Heart left ventricle (tissue), 16 donors: ENCODE measurements around the gene SLC6A13. TPM values are rescaled to one million over a fixed set of nuclear protein-coding genes. Genes with fewer than 3 reads are reported as not detected.
"Not testable (repeated sequence)": the region's sequence is repeated elsewhere in the genome, so short reads cannot be mapped to it uniquely, and the experiment has no call there.

Source experiments
- ATAC-seq, 4 donors: fragments of 200-7000 bp; cut with Tn5 transposase; one replicate each; pipeline ENCODE4 v1.9.1; 2020 to 2022; ENCODE audit warnings: moderate library complexity in 4 of 4, mild to moderate bottlenecking in 3 of 4, moderate number of reproducible peaks in 1 of 4
- DNase-seq, 5 donors: peaks; one replicate each; pipeline ENCODE4 v3.0.0-alpha.2; 2020
- H3K27ac ChIP-seq, 12 donors: fragments of 200-600 bp; sonication (generic) in 4 of 12; one replicate each; pipeline versions ENCODE4 v1.5.0 to v1.8.0; 2016 to 2022; ENCODE audit warnings: mild to moderate bottlenecking in 2 of 12
- H3K27me3 ChIP-seq, 9 donors: fragments of 200-600 bp; sonication (generic) in 2 of 9; one replicate each; pipeline versions ENCODE4 v1.5.1 to v1.8.0; 2016 to 2022; ENCODE audit warnings: mild to moderate bottlenecking in 3 of 9
- H3K36me3 ChIP-seq, 9 donors: fragments of 200-600 bp; sonication (generic) in 2 of 9; one replicate each; pipeline versions ENCODE4 v1.5.0 to v1.8.0; 2018 to 2022; ENCODE audit warnings: mild to moderate bottlenecking in 2 of 9
- H3K4me1 ChIP-seq, 12 donors: fragments of 200-600 bp; sonication (generic) in 4 of 12; one replicate each; pipeline versions ENCODE4 v1.5.0 to v1.8.0; 2016 to 2022; ENCODE audit warnings: mild to moderate bottlenecking in 3 of 12
- H3K4me3 ChIP-seq, 12 donors: fragments of 200-600 bp; sonication (generic) in 4 of 12; one replicate each; pipeline versions ENCODE4 v1.5.0 to v1.8.0; 2017 to 2022; ENCODE audit warnings: mild to moderate bottlenecking in 9 of 12, moderate library complexity in 4 of 12
- H3K9me3 ChIP-seq, 12 donors: fragments of 200-600 bp; sonication (generic) in 4 of 12; one replicate each; pipeline versions ENCODE4 v1.5.0 to v1.8.0; 2016 to 2022; ENCODE audit warnings: mild to moderate bottlenecking in 1 of 12
- POLR2A ChIP-seq, 2 donors: fragments of 450-650 bp; IDR thresholded peaks; one replicate each; pipeline ENCODE4 v1.6.1; 2017; ENCODE audit warnings: antibody characterized with exemption in 2 of 2, mild to moderate bottlenecking in 2 of 2, moderate library complexity in 2 of 2
- WGBS, 4 donors: extraction: QIAGEN DNeasy Blood & Tissue Kit in 2 of 4; methylation state at CpG; one replicate each; pipeline versions ENCODE4 v1.1.5 to v1.1.7; 2013 to 2018; 5-methylcytosine and 5-hydroxymethylcytosine counted together
- intact Hi-C, 10 donors: fragments of 100-400 bp; cut with DNase I; formaldehyde crosslinking; loops; one replicate each; pipeline versions ENCODE4 v1.11.1 to v1.14.2; 2022
- polyA plus RNA-seq, 2 donors: library from polyadenylated mRNA; stranded (reverse); fragments of 200-250 nt; gene quantifications; one replicate each; pipeline ENCODE4 v1.2.3, GENCODE V29; 2013
- total RNA-seq, 9 donors: library from RNA; depleted of rRNA in 2 of 9; stranded (reverse); fragments of >200 nt in 2 of 9; fragmentation: NEBNext Ultra II Directional in 3 of 9; extraction: Animal tissue kit (Norgen Biotek cat#: 25700) in 3 of 9; gene quantifications; one replicate each; pipeline versions ENCODE4 v1.1.0 to v1.2.4, GENCODE V29; 2016 to 2023
- TF ChIP-seq, protein P1 (sequence below), 12 donors: fragments of 200-600 bp; sonication (generic) in 4 of 12; IDR thresholded peaks; one replicate each; pipeline versions ENCODE4 v1.5.0 to v1.8.0; 2018 to 2022; ENCODE audit warnings: antibody characterized with exemption in 12 of 12, mild to moderate bottlenecking in 5 of 12
- donor health status: ischemic (EF 13 %, LVEDD 7.1; RV severe dilation, severe dysfunction).
- donor health status: healthy with polysubstance abuse.
- donor health status: DM: no; HTN: yes; CAD: no.
- donor health status: DM: no; HTN: no; CAD: no.
- donor health status: ischemic (EF 25% LVEDD 6.9; RV normal size, moderate dysfunction).
- donor health status: ischemic (EF 25% LVEDD 5.7; RV mildly dilated, moderate dysfunction).
- donor health status: healthy.
- donor health status: DM: yes; HTN: yes; CAD: no.
- donor health status: ischemic (EF 35%, LVEDD 5.7; RV mildly dilated, moderate dysfunction).
- donor health status: nonischemic (EF 11% LVEDD 7.7; RV severe dilation, severe dysfunction).
- donor health status: DM: yes; HTN: yes; CAD: no.
- donor health status: PGD.
- donor health status: ischemic (EF 29% LVEDD 5.4; RV normal size, mild dysfunction).
- donor health status: nonischemic (EF 23%, LVEDD 6.1; RV moderate dilation, normal function).

SLC6A13 gene
- total and polyA plus RNA-seq, 11 donors = 0.79 to 4.6 (median 2.6) TPM

DNA sequence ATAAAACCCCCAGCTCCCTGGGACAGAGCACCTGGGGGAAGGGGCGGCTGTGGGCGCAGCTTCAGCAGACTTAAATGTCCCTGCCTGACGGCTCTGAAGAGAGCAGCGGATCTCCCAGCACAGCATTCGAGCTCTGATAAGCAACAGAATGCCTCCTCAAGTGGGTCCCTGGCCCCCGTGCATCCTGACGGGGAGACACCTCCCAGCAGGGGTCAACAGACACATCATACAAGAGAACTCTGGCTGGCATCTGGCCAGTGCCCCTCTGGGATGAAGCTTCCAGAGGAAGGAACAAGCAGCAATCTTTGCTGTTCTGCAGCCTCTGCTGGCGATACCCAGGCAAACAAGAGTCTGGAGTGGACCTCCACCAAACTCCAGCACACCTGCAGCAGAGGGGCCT lies 35.4 kb upstream of the SLC6A13 start:
- H3K4me1 ChIP-seq, H3K27ac ChIP-seq, H3K27me3 ChIP-seq, ATAC-seq, H3K4me3 ChIP-seq, intact Hi-C loops: not testable (repeated sequence)
- Histone ChIP-seq H3K36me3 (peaks cover 0 to 77% (median 58%) of the 10 kb centered on the region in 9 donors), H3K9me3 (peaks cover 0 to 35% (median 0%) of the 10 kb centered on the region in 12 donors)
- DNase-seq = peak in 1 of 5 donors; percentile 8
- 81 to 85% (median 83%) methylated on average over 8 of the region's 8 CpGs for WGBS, 4 donors

DNA sequence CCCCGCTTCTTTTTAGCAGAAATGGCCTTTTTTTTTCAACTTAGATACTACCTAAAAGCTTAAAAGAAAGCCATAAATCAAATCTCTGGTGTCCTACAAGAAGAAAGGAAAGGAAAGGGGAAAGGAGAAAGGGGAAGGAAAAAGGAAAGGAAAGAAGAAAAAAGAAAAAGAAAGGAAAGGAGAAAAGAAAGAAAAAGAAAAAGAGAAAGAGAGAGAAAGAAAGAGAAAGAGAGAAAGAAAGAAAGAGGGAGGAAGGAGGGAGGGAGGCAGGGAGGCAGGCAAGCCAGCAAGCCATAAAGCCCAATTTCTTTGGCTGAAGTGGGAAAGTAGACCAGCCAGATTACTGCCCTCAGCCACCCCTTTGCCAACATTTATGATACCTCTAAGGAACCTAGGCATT lies 32.5 kb upstream of the SLC6A13 start:
- Histone ChIP-seq H3K4me3 (no peak overlapping the region), H3K27me3 (no peaks in the 10 kb centered on the region), H3K27ac (no peak overlapping the region), H3K4me1 (peaks cover 0 to 7% (median 0%) of the 10 kb centered on the region in 12 donors), H3K9me3 (peaks cover 0 to 16% (median 0%) of the 10 kb centered on the region in 12 donors), H3K36me3 (peaks cover 5 to 94% (median 79%) of the 10 kb centered on the region in 9 donors)
- intact Hi-C loops = no loop called here
- 90 to 99% (median 94%) methylated on average over 1 of the region's 1 CpG for WGBS, 4 donors
- TF ChIP-seq POLR2A (IDR thresholded peaks at IDR 0.05) = no peak
- TF ChIP-seq, protein P1, sequence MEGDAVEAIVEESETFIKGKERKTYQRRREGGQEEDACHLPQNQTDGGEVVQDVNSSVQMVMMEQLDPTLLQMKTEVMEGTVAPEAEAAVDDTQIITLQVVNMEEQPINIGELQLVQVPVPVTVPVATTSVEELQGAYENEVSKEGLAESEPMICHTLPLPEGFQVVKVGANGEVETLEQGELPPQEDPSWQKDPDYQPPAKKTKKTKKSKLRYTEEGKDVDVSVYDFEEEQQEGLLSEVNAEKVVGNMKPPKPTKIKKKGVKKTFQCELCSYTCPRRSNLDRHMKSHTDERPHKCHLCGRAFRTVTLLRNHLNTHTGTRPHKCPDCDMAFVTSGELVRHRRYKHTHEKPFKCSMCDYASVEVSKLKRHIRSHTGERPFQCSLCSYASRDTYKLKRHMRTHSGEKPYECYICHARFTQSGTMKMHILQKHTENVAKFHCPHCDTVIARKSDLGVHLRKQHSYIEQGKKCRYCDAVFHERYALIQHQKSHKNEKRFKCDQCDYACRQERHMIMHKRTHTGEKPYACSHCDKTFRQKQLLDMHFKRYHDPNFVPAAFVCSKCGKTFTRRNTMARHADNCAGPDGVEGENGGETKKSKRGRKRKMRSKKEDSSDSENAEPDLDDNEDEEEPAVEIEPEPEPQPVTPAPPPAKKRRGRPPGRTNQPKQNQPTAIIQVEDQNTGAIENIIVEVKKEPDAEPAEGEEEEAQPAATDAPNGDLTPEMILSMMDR (IDR thresholded peaks at IDR 0.05) = no peak
- no peak for DNase-seq
- no peak for ATAC-seq

DNA sequence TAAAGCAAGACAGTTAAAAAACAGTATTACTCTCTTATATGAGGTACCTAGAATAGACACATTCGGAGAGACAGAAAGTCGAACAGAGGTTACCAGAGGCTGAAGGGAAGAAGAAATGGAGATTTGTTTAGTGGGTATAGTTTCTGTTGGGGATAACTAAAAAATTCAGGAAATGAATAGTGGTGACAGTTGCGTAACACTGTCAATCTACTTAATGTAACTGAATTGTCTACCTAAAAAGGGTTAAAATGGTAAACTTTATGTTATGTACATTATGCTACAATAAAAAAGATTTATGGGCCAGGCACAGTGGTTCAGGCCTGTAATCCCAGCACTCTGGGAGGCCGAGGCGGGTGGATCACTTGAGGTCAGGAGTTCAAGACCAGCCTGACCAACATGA lies 30.6 kb upstream of the SLC6A13 start:
- intact Hi-C loops = no loop called here
- no peak for ATAC-seq
- Histone ChIP-seq H3K4me3 (no peak overlapping the region), H3K9me3 (no peaks in the 10 kb centered on the region), H3K27me3 (no peaks in the 10 kb centered on the region), H3K27ac (no peak overlapping the region), H3K4me1 (peaks cover 0 to 13% (median 0%) of the 10 kb centered on the region in 12 donors), H3K36me3 (peaks cover 5 to 89% (median 82%) of the 10 kb centered on the region in 9 donors)
- TF ChIP-seq POLR2A (IDR thresholded peaks at IDR 0.05) = no peak
- TF ChIP-seq, protein P1 (IDR thresholded peaks at IDR 0.05) = no peak
- no peak for DNase-seq
- WGBS, 4 donors = 92 to 93% (median 93%) methylated on average over 5 of the region's 5 CpGs

DNA sequence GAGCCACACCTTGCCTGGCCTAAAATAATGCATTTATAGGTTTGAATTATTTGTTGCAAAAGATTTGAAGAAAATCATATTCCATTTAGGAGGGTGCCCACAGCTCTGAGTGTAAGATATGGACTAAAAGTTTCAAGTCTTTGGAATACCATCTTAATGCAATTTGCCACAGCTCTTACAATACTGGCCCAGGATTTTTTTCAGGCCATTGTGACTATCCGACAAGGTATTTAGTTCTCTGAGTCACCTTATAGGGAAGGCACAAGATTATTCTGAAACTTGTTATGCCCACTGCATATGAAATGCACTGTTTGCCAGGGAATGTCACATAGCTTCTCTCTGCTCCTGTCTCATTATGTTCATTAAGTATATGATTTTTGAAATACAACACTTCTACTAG lies 29.6 kb upstream of the SLC6A13 start:
- H3K36me3 ChIP-seq = peaks cover 5 to 89% (median 73%) of the 10 kb centered on the region in 9 donors

More for the DNA sequence above, 29.6 kb upstream of the SLC6A13 start:
- ATAC-seq (no peak), DNase-seq (no peak)
- no peak for TF ChIP-seq POLR2A (IDR thresholded peaks at IDR 0.05)
- TF ChIP-seq, protein P1 (IDR thresholded peaks at IDR 0.05) = no peak
- no peak overlapping the region for H3K4me3 ChIP-seq
- H3K27ac ChIP-seq = no peak overlapping the region
- H3K4me1 ChIP-seq = peaks cover 0 to 14% (median 0%) of the 10 kb centered on the region in 12 donors
- H3K9me3 ChIP-seq = no peaks in the 10 kb centered on the region
- no peaks in the 10 kb centered on the region for H3K27me3 ChIP-seq
- intact Hi-C loops = no loop called here
- 88 to 100% (median 98%) methylated on average over 1 of the region's 1 CpG for WGBS, 4 donors
